Coronary artery (tissue), 2 donors: ENCODE data around the gene HOXB1.

Experiments used
- DNase-seq: peaks from one replicate; pipeline ENCODE4 v3.0.0-alpha.2; 2017; ENCODE audit warnings: low spot score
- H3K27ac ChIP-seq, 2 donors: fragments of 200-600 bp; sonication (generic); one replicate each; pipeline ENCODE4 v1.5.1; 2016 to 2019
- H3K4me3 ChIP-seq: fragments of 200-600 bp; sonication (generic); 2 replicates; pipeline ENCODE4 v1.5.1; 2016; ENCODE audit warnings: mild to moderate bottlenecking, moderate library complexity
- TF ChIP-seq, protein P1 (sequence below): fragments of 200-600 bp; sonication (generic); IDR thresholded peaks from one replicate; pipeline ENCODE4 v1.5.1; 2019; ENCODE audit warnings: antibody characterized with exemption

The HOXB1 gene

GRCh38 chr17:48522031-48522653, 8.7 kb downstream of the HOXB1 start:
- Histone ChIP-seq H3K4me3 (no peak overlapping the region), H3K27ac (no peak overlapping the region)
- DNase-seq, result no peak
- TF ChIP-seq, protein P1, sequence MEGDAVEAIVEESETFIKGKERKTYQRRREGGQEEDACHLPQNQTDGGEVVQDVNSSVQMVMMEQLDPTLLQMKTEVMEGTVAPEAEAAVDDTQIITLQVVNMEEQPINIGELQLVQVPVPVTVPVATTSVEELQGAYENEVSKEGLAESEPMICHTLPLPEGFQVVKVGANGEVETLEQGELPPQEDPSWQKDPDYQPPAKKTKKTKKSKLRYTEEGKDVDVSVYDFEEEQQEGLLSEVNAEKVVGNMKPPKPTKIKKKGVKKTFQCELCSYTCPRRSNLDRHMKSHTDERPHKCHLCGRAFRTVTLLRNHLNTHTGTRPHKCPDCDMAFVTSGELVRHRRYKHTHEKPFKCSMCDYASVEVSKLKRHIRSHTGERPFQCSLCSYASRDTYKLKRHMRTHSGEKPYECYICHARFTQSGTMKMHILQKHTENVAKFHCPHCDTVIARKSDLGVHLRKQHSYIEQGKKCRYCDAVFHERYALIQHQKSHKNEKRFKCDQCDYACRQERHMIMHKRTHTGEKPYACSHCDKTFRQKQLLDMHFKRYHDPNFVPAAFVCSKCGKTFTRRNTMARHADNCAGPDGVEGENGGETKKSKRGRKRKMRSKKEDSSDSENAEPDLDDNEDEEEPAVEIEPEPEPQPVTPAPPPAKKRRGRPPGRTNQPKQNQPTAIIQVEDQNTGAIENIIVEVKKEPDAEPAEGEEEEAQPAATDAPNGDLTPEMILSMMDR, result no peak

- TF ChIP-seq, protein P1, result no peak
- no peak for DNase-seq
- Histone ChIP-seq H3K4me3 (no peak overlapping the region), H3K27ac (no peak overlapping the region)
These were observed 10.2 kb downstream of the HOXB1 start for GRCh38 chr17:48520631-48521079.

DNA sequence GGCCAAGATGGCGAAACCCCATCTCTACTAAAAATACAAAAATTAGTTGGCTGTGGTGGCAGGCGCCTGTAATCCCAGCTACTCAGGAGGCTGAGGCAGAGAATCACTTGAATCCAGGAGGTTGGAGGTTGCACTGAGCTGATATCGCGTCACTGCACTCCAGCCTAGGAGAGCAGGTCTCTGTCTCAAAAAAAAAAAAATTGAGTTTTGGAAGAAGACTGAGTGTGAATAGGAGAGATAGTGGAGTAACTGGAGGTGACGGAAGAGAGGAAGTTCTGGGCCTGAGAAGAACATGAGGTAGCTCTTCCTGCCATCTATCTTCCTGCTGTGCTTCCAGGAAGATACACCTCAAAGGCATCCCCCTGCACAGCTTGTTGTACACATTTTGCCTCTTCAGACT, 11.4 kb downstream of the HOXB1 start:
- Histone ChIP-seq H3K4me3 (no peak overlapping the region), H3K27ac (no peak overlapping the region)
- DNase-seq, result no peak
- TF ChIP-seq, protein P1, result no peak

DNA sequence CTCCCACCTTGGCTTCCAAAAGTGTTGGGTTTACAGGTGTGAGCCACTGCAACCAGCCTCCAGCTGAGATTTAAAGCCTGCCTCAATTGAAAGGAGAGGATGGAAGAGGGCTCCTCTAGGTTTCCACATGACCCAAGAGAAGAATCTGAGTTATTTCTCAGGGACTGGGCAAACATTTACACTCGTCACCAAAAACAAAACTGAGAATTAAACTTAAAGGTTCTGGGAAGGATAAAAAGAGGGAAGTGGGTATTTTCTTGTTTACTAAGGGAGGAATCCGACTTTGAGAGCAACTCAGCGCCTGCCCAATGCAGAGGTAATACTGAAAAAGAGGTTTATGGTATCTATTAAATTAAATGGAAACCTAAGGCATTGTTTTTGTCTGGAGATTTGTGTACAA, 13.3 kb downstream of the HOXB1 start:
- H3K27ac ChIP-seq, result no peak overlapping the region
- no peak for DNase-seq

GRCh38 chr17:48515925-48516900, 14.6 kb downstream of the HOXB1 start:
- Histone ChIP-seq H3K27ac (no peak overlapping the region), H3K4me3 (no peak overlapping the region)
- TF ChIP-seq, protein P1, result no peak
- DNase-seq, result no peak

More for the DNA sequence above, 13.3 kb downstream of the HOXB1 start:
- H3K4me3 ChIP-seq, result no peak overlapping the region
- TF ChIP-seq, protein P1, result no peak

DNA sequence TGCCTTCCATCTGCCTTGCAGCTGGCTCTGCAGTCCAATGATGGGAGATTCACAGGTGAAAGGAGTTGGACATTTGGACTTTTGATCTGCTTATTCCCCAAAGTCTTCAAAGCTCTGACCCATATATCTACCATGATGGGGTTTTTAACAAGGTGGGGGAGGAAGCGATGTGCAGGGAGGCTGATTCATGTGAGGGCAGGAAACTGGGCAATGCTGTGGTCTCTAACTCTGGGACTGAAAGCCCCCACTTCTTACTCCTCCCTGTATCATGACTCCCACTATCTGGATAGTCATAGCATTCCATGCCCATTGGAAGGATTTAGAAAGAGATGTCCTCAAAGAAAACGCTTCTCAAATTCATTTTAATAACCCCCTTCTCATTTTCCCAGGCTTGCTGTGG, 16.3 kb downstream of the HOXB1 start:
- TF ChIP-seq, protein P1, result no peak

More for the DNA sequence above, 16.3 kb downstream of the HOXB1 start:
- H3K4me3 ChIP-seq, result no peak overlapping the region
- no peak for DNase-seq
- no peak overlapping the region for H3K27ac ChIP-seq
